MCF 10A (cell line): ENCODE measurements around the gene SLC35D3. TPM values are rescaled to one million over a fixed set of nuclear protein-coding genes. Genes with fewer than 3 reads are reported as not detected.

ENCODE experiments used
- BruUV-seq: library from RNA; stranded (reverse); fragments of 400-500 nt; replicated peaks from 2 replicates; lab custom pipeline; 2021; lab: Mats Ljungman, UMichigan
- CTCF ChIA-PET: fragments of 300-600 bp; sonication (Branson Sonifier 250); formaldehyde crosslinking; extraction: SDS; loops from one replicate; lab custom pipeline; 2021; ENCODE audit warnings: antibody characterized with exemption, inconsistent platforms; lab: Yijun Ruan, JAX
- POLR2A ChIA-PET: fragments of 300-600, 350-650 bp; sonication (Branson Sonifier 250); formaldehyde crosslinking; extraction: SDS; loops from one replicate; lab custom pipeline; 2020; ENCODE audit warnings: antibody characterized with exemption, inconsistent platforms; lab: Yijun Ruan, JAX
- DNase-seq: peaks from one replicate; pipeline ENCODE4 v3.0.0-alpha.2; 2018; ENCODE audit not compliant: unreplicated experiment
- H3K27ac Mint-ChIP-seq: one replicate; pipeline ENCODE4 v1.8.0; 2022; ENCODE audit warnings: mild to moderate bottlenecking, low read depth, mixed read lengths; ENCODE audit not compliant: unreplicated experiment
- H3K27me3 Mint-ChIP-seq: one replicate; pipeline ENCODE4 v1.8.0; 2022; ENCODE audit warnings: mixed read lengths; ENCODE audit not compliant: insufficient read depth, unreplicated experiment
- H3K36me3 Mint-ChIP-seq: one replicate; pipeline ENCODE4 v1.8.0; 2022; ENCODE audit warnings: mild to moderate bottlenecking, moderate library complexity, mixed read lengths; ENCODE audit not compliant: insufficient read depth, unreplicated experiment
- H3K4me1 Mint-ChIP-seq: one replicate; pipeline ENCODE4 v1.8.0; 2022; ENCODE audit warnings: mixed read lengths; ENCODE audit not compliant: insufficient read depth, unreplicated experiment
- H3K4me3 Mint-ChIP-seq: one replicate; pipeline ENCODE4 v1.8.0; 2022; ENCODE audit warnings: mild to moderate bottlenecking, moderate library complexity, mixed read lengths; ENCODE audit not compliant: unreplicated experiment
- H3K9me3 Mint-ChIP-seq: one replicate; pipeline ENCODE4 v1.8.0; 2022; ENCODE audit warnings: mixed read lengths; ENCODE audit not compliant: unreplicated experiment
- CTCF ChIP-seq: fragments of 200-600 bp; IDR thresholded peaks from one replicate; pipeline ENCODE4 v1.8.0; 2022; ENCODE audit warnings: antibody characterized with exemption, mild to moderate bottlenecking; ENCODE audit not compliant: unreplicated experiment
- intact Hi-C: fragments of 100-400 bp; cut with micrococcal nuclease; formaldehyde crosslinking; loops from 2 replicates; pipeline ENCODE4 v1.14.1; 2022
- total RNA-seq: library from RNA; stranded (reverse); gene quantifications from 2 replicates; pipeline ENCODE4 v1.2.3, GENCODE V29; 2022

The SLC35D3 gene
- total RNA-seq, 1 experiment from 2014 or later: not detected

DNA sequence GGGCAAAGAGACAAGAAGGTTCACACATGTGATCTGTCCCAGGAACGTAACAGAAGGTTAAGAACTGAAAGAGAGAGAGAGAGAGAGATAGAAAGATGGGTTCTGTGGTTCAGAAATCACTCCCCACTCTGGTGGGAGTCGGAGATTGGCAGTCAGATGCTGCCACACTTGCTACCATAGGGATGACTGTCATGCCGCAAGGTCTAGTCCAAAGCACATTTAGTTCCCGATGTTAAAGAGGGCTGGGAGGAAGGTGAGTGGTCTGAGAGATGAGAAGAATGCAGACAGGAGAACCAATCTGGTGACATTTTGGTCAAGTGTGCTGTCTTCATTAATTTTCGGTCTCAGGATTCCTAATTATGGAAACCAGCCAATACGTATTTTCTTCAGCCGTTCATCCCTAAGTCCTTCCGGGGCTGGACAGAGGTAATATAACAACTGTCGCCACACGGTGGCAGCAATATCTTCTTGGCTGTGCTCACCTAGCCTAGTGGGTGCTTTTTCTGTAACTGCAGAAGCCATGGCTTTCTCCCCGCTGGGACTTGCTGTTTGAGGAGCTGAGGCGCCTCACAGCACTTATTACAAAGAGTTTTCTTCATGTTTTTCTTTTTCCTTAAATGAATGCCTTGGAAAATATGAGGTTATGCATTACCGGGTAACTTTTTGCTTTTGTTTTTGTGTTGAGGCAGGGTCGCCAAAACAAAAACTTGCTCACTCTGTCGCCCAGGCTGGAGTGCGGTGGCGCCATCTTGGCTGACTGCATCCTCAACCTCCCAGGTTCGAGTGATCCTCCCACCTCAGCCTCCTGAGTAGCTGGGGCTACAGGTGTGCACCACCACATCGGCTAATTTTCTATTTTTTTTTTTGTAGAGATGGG is 46.0 kb downstream of the SLC35D3 start:
- Mint-ChIP-seq H3K27me3 (no peaks in the 10 kb centered on the region), H3K9me3 (no peaks in the 10 kb centered on the region), H3K4me1 (peaks cover 5% of the 10 kb centered on the region), H3K27ac (no peak overlapping the region), H3K4me3 (no peak overlapping the region), H3K36me3 (no peaks in the 10 kb centered on the region)
- intact Hi-C loops: loop anchor here (1.0 to 5.0 kb wide), 4 partner anchors 46 to 674 kb away; no protein-coding TSS in a partner anchor
- peak; percentile 51 for TF ChIP-seq CTCF
- ChIA-PET POLR2A (interaction anchor here (0.6 to 5.1 kb wide), 5 partner anchors 11 to 719 kb away, joined by 3 to 55 read pairs (median 5); no protein-coding TSS in a partner anchor), CTCF (interaction anchor here (0.5 to 5.4 kb wide), 22 partner anchors 11 to 674 kb away, joined by 3 to 57 read pairs (median 3); no protein-coding TSS in a partner anchor)
- peak; percentile 85 for DNase-seq
- BruUV-seq: no TSS peak

- no TSS peak for BruUV-seq
- H3K27ac Mint-ChIP-seq: peak overlapping the region; percentile 71
- ChIA-PET POLR2A (interaction anchor here (0.6 to 5.1 kb wide), 6 partner anchors 12 to 719 kb away, joined by 3 to 55 read pairs (median 4); no protein-coding TSS in a partner anchor), CTCF (interaction anchor here (0.5 to 5.4 kb wide), 19 partner anchors 12 to 673 kb away, joined by 3 to 57 read pairs (median 3); no protein-coding TSS in a partner anchor)
- H3K36me3 Mint-ChIP-seq: no peaks in the 10 kb centered on the region
- H3K9me3 Mint-ChIP-seq: no peaks in the 10 kb centered on the region
- H3K4me1 Mint-ChIP-seq: peaks cover 5% of the 10 kb centered on the region
- TF ChIP-seq CTCF: no peak
- intact Hi-C loops: loop anchor here (1.0 to 5.0 kb wide), 4 partner anchors 45 to 673 kb away; no protein-coding TSS in a partner anchor
- no peaks in the 10 kb centered on the region for H3K27me3 Mint-ChIP-seq
- H3K4me3 Mint-ChIP-seq: no peak overlapping the region
- no peak for DNase-seq
Observed at GRCh38 chr6:136968837-136969236, 46.7 kb downstream of the SLC35D3 start.

DNA sequence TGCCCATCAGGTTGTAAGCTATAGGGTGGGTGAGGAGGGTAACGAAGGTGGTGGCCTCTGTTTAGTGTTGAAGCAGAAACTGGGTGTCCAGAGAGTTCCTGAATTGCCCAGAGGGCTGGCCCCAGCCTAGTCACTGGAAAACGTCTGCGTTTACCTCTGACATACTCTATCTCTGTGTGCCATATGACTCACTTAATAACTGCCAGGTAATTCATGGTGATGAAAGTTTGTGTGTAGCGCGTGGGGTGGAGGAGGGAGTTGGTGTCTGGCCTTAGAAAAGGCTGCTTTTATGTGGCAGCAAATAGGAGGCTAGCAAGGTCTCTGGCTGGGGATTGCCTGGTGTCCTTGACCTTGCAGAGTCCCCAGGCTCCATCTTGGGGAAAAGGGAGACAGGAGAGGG is 47.3 kb downstream of the SLC35D3 start:
- DNase-seq: peak; percentile 77
- H3K27ac Mint-ChIP-seq: peak overlapping the region; percentile 71
- H3K27me3 Mint-ChIP-seq: no peaks in the 10 kb centered on the region
- CTCF ChIA-PET: interaction anchor here (1.0 to 5.4 kb wide), 5 partner anchors 11 to 89 kb away, joined by 3 to 57 read pairs (median 3); no protein-coding TSS in a partner anchor
- POLR2A ChIA-PET: interaction anchor here (0.6 to 5.1 kb wide), 5 partner anchors 14 to 44 kb away, joined by 3 to 55 read pairs (median 3); no protein-coding TSS in a partner anchor
- no peak overlapping the region for H3K4me3 Mint-ChIP-seq
- no TSS peak for BruUV-seq
- intact Hi-C loops: loop anchor here (2.0 to 5.0 kb wide), 3 partner anchors 123 to 673 kb away; no protein-coding TSS in a partner anchor
- H3K9me3 Mint-ChIP-seq: no peaks in the 10 kb centered on the region
- H3K36me3 Mint-ChIP-seq: no peaks in the 10 kb centered on the region
- peaks cover 5% of the 10 kb centered on the region for H3K4me1 Mint-ChIP-seq
- no peak for TF ChIP-seq CTCF
